ENCODE data around the gene ACACA. TPM values are rescaled to one million over a fixed set of nuclear protein-coding genes. Genes with fewer than 3 reads are reported as not detected.

The ACACA gene
- total and polyA plus RNA-seq, 12 donors, result 5.6 to 28.0 (median 16.2) TPM

GRCh38 chr17:37392024-37392590 lies 14.5 kb downstream of the ACACA start:
- no peak for TF ChIP-seq CTCF (IDR thresholded peaks at IDR 0.05)
- Histone ChIP-seq H3K36me3 (no peaks in the 10 kb centered on the region), H3K4me1 (peaks cover 0 to 17% (median 10%) of the 10 kb centered on the region in 9 donors), H3K9me3 (no peaks in the 10 kb centered on the region), H3K27me3 (no peaks in the 10 kb centered on the region), H3K4me3 (no peak overlapping the region), H3K27ac (no peak overlapping the region)
- DNase-seq, result no peak
- 55% methylated on average over 3 of the region's 3 CpGs for WGBS, 2 donors
- peak in 6 of 8 donors; percentile 61 to 98 (median 70) for ATAC-seq
- intact Hi-C loops (cut with DNase I), result no loop called here

- no peak for ATAC-seq
- no peak for TF ChIP-seq CTCF (IDR thresholded peaks at IDR 0.05)
- Histone ChIP-seq H3K27ac (no peak overlapping the region), H3K36me3 (no peaks in the 10 kb centered on the region), H3K27me3 (no peaks in the 10 kb centered on the region), H3K4me1 (peaks cover 0 to 17% (median 10%) of the 10 kb centered on the region in 9 donors), H3K9me3 (no peaks in the 10 kb centered on the region), H3K4me3 (no peak overlapping the region)
- no peak for DNase-seq
- intact Hi-C loops (cut with DNase I), result no loop called here
- 92 to 95% methylated on average over 6 of the region's 6 CpGs for WGBS, 2 donors
These were observed 15.5 kb downstream of the ACACA start for GRCh38 chr17:37391146-37391545.

GRCh38 chr17:37389160-37389559 lies 17.5 kb downstream of the ACACA start:
- TF ChIP-seq CTCF (IDR thresholded peaks at IDR 0.05), result no peak
- H3K36me3 ChIP-seq, result no peaks in the 10 kb centered on the region
- no peak overlapping the region for H3K27ac ChIP-seq
- DNase-seq, result no peak
- no peak overlapping the region for H3K4me3 ChIP-seq
- intact Hi-C loops (cut with DNase I), result no loop called here
- no peaks in the 10 kb centered on the region for H3K9me3 ChIP-seq
- ATAC-seq, result no peak
- 97 to 98% methylated on average over 4 of the region's 4 CpGs for WGBS, 2 donors
- no peaks in the 10 kb centered on the region for H3K27me3 ChIP-seq
- peaks cover 0 to 17% (median 10%) of the 10 kb centered on the region in 9 donors for H3K4me1 ChIP-seq

- no peaks in the 10 kb centered on the region for H3K27me3 ChIP-seq
- peaks cover 0 to 17% (median 10%) of the 10 kb centered on the region in 9 donors for H3K4me1 ChIP-seq
- intact Hi-C loops (cut with DNase I), result no loop called here
- DNase-seq (no peak), ATAC-seq (no peak)
- H3K27ac ChIP-seq, result no peak overlapping the region
- no peak overlapping the region for H3K4me3 ChIP-seq
- TF ChIP-seq CTCF (IDR thresholded peaks at IDR 0.05), result no peak
- no peaks in the 10 kb centered on the region for H3K36me3 ChIP-seq
- 97% methylated on average over 3 of the region's 3 CpGs for WGBS, 2 donors
- H3K9me3 ChIP-seq, result no peaks in the 10 kb centered on the region
These were observed 18.4 kb downstream of the ACACA start for GRCh38 chr17:37388266-37388665.

All from heart right ventricle (tissue), 16 donors.